ENCODE results near the gene LRRC45. TPM values are rescaled to one million over a fixed set of nuclear protein-coding genes. Genes with fewer than 3 reads are reported as not detected.

Gene LRRC45
- total and polyA plus RNA-seq, 9 of the 15 experiments (the other 6 are each of a cell fraction or from before 2014, with no cell fraction given): 3.5 to 21.5 (median 11.2) TPM; not detected in 2

GRCh38 chr17:82005701-82006348, 17.3 kb upstream of the LRRC45 start:
- POLR2A ChIA-PET: interaction anchor here (0.6 to 1.1 kb wide), 3 partner anchors 17 to 133 kb away, joined by 3 to 5 read pairs (median 3); partner anchors contain the start of genes CENPX and LRRC45
- no peak overlapping the region for H2AFZ ChIP-seq (ENCODE audit: low read depth, low read length)
- TF ChIP-seq POLR2G (IDR thresholded peaks at IDR 0.05; ENCODE audit: low read depth, low read length) (peak; percentile 22), KDM1A (IDR thresholded peaks at IDR 0.05) (peak in 1 of 2 experiments; percentile 69; a peak in 1 of 4 replicates), SAFB (IDR thresholded peaks at IDR 0.05; ENCODE audit: borderline replicate concordance, low read depth, low read length) (no peak), ARNT (IDR thresholded peaks at IDR 0.05) (no peak)
- H3K4me1 ChIP-seq (replicated peaks in 1 of 2; ENCODE audit: control insufficient read depth in 2 of 2, insufficient read depth in 2 of 2, low read length in 2 of 2): peaks cover 0 to 72% of the 10 kb centered on the region in 2 experiments; a peak in 1 of 5 replicates
- H3K4me3 ChIP-seq: no peak overlapping the region
- no peaks in the 10 kb centered on the region for H3K79me2 ChIP-seq (ENCODE audit: control insufficient read depth, insufficient read depth, low read length)
- H3K9ac ChIP-seq (ENCODE audit: insufficient read depth in 1 of 2, low read depth in 2 of 2, low read length in 2 of 2): peak overlapping the region in 1 of 2 experiments; percentile 72; a peak in 2 of 4 replicates
- H4K20me1 ChIP-seq (replicated peaks; ENCODE audit: control insufficient read depth, insufficient read depth, low read length): 0 out of 2 replicates have a peak, but pooled peaks cover 4% of the 10 kb centered on the region
- H3K9me1 ChIP-seq (ENCODE audit: control insufficient read depth, insufficient read depth, low read length): peaks cover 3% of the 10 kb centered on the region
- DNase-seq (ENCODE audit: extremely low read depth in 1 of 4, low spot score in 3 of 4) (no peak), ATAC-seq (no peak), FAIRE-seq (no peak)
- no peaks in the 10 kb centered on the region for H3K27me3 ChIP-seq (ENCODE audit: control insufficient read depth in 2 of 2, insufficient read depth in 2 of 2, low read length in 2 of 2)
- no peak overlapping the region for H3K27ac ChIP-seq (ENCODE audit: extremely low read depth, low read depth, low read length)
- intact Hi-C loops (cut with micrococcal nuclease) (no loop called here), in situ Hi-C loops (cut with MboI) (no loop called here)
- WGBS (ENCODE audit: insufficient coverage, low coverage, missing lambda C conversion rate): 82% methylated on average over 24 of the region's 30 CpGs
- H3K4me2 ChIP-seq (ENCODE audit: insufficient read depth, low read length): no peak overlapping the region
- H3K36me3 ChIP-seq (ENCODE audit: control insufficient read depth, insufficient read depth, low read length): no peaks in the 10 kb centered on the region
- H3K9me3 ChIP-seq (replicated peaks; ENCODE audit: control insufficient read depth, insufficient read depth, low read depth, low read length): no peaks in the 10 kb centered on the region
- BruUV-seq (replicated peaks): no TSS peak
- CTCF ChIA-PET (ENCODE audit: low intra/inter-chr PET ratio): no interaction called here
